Mesodermal cell (in vitro differentiated cells): ENCODE results near the gene CRK.

ENCODE experiments used
- H3K27ac ChIP-seq: 2 replicates; pipeline ENCODE4 v1.7.0; 2013; ENCODE audit warnings: mild to moderate bottlenecking, low read depth, low read length, moderate library complexity; ENCODE audit not compliant: severe bottlenecking
- H3K36me3 ChIP-seq: 2 replicates; pipeline ENCODE4 v1.7.1; 2013; ENCODE audit warnings: mild to moderate bottlenecking, low read length, moderate library complexity; ENCODE audit not compliant: control insufficient read depth, insufficient read depth
- H3K4me1 ChIP-seq: one replicate; pipeline ENCODE4 v1.7.1; 2013; ENCODE audit warnings: mild to moderate bottlenecking, low read length; ENCODE audit not compliant: insufficient read depth, control insufficient read depth, poor library complexity, severe bottlenecking
- H3K4me3 ChIP-seq: 2 replicates; pipeline ENCODE4 v1.7.0; 2013; ENCODE audit warnings: low read length, control low read depth, mild to moderate bottlenecking; ENCODE audit not compliant: insufficient read depth, poor library complexity, severe bottlenecking; ENCODE audit errors: extremely low read depth
- H3K9me3 ChIP-seq: 2 replicates; pipeline ENCODE4 v1.7.1; 2013; ENCODE audit warnings: mild to moderate bottlenecking, low read length, moderate library complexity; ENCODE audit not compliant: control insufficient read depth
- WGBS, 2 experiments: methylation state at CpG; one replicate each; pipeline ENCODE4 v1.1.5; 2013; ENCODE audit warnings: missing lambda C conversion rate in 2 of 2; ENCODE audit not compliant: insufficient coverage in 2 of 2; 5-methylcytosine and 5-hydroxymethylcytosine counted together

CRK gene

DNA sequence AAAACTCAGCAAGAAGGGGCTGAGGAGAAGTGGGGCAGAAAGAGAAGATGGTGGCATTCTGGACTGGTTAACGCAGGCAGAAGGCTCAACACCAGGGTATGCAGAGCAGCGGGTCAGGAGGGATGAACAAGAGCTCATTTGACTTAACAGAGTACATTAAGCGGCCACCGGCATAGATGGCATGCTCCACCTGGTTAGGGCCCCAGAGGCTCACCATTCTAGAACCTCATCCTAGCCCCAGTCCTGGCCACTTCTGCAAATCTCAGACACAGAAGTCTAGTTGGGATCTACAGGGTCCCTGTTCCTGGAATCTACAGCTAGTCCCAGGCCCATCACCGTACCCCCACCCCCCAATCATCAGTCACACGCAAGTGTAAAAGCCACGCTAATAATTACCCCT is 38.2 kb upstream of the CRK start:
- peaks cover 31% of the 10 kb centered on the region for H3K4me1 ChIP-seq
- peaks cover 21% of the 10 kb centered on the region for H3K36me3 ChIP-seq
- no peaks in the 10 kb centered on the region for H3K9me3 ChIP-seq
- WGBS, 2 experiments, result 97 to 98% methylated on average over 7 of the region's 7 CpGs
- no peak overlapping the region for H3K4me3 ChIP-seq
- H3K27ac ChIP-seq, result no peak overlapping the region

DNA sequence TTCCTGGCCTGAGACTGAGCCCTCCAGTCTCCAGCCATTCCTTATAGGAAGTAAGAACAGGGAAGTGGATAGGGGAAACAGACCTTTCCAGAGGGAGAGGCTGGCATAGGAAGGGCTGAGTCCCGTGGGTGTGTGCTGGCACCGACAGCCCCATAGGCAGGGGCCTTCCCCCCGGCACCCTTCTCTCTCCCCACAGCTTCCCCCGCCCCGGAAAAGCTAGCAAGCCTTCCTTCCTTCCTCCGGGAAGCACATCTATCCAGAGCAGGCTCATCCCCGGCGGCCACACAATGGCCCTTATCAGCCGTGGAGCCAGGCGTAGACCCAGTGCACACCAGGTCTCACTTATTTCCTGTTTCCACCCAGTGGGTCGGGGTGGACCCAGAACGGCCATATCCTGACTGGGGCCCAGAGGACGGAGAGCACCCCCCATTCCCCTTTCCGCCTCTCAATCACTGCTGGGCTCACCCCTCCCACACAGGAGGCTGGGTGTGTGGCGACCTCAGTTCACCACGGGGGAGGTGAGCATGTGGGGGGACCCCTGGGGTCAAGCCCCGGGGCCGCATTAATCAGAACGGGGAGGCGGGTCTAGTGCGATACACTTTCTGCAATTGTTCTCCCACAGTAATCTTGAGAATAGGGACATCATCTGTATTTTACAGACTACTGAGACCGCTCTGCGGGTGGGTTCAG is 37.4 kb upstream of the CRK start:
- H3K27ac ChIP-seq, result peak overlapping the region; percentile 45
- H3K36me3 ChIP-seq, result peaks cover 21% of the 10 kb centered on the region
- peaks cover 31% of the 10 kb centered on the region for H3K4me1 ChIP-seq
- no peaks in the 10 kb centered on the region for H3K9me3 ChIP-seq
- no peak overlapping the region for H3K4me3 ChIP-seq
- 83 to 100% methylated on average over 6 to 21 of the region's 23 CpGs for WGBS, 2 experiments

DNA sequence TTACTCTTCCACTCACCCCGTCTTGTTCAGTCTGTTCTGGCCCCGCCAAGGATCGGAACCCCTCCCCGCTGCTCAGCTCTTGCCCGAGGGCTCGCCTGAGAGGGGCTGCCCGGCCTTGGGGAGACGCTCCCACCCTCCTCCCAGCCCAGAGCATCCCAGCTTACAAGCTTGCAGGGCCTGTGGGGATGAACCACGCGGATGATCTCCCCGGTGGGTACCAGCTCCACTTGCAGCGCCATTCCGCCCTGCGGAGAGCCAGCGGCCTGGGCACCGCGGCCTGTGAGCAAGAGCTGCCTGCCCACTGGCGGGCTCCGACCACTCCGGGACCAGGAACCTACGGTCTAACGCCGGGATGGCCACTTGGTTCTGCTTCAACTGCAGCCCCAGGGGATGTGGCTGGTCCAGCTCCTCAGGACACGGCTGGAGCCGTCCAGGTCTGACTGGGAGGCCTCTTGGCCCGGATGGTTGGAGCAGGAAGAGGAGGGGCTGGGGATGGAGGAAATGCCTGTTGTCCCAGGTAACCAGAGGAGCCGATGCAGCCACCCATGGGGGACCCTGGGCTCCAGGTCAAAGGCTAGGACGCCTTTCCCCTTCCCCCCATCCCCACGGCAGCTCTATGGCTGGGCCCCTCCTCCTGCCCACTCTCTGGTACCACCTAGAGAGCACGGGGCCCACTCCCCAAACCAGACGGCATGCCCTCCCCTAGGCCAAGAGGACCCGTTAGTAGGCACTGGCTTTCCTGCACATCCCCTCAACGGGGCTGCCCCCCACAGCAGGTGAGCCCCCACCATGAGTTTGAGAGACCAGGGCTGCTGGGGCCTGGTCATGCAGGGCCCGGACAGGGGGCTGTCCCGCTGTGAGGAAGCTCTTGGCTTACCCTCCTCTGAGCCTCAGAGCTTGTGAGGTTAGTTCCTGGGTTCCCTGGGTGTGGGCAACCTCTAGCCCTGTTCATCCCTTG is 36.5 kb upstream of the CRK start, which contains the start of gene MYO1C:
MYO1C (minus strand) TSS at position 438 of the 958 bp plus-strand sequence; CDS start at position 239, 199 bp downstream.
- 54 to 59% methylated on average over 27 to 34 of the region's 35 CpGs for WGBS, 2 experiments
- H3K9me3 ChIP-seq, result no peaks in the 10 kb centered on the region
- peaks cover 16% of the 10 kb centered on the region for H3K36me3 ChIP-seq
- H3K27ac ChIP-seq, result peak within 1 kb of the TSS; percentile 57
- peaks cover 31% of the 10 kb centered on the region for H3K4me1 ChIP-seq
- H3K4me3 ChIP-seq, result peak within 1 kb of the TSS; percentile 58

DNA sequence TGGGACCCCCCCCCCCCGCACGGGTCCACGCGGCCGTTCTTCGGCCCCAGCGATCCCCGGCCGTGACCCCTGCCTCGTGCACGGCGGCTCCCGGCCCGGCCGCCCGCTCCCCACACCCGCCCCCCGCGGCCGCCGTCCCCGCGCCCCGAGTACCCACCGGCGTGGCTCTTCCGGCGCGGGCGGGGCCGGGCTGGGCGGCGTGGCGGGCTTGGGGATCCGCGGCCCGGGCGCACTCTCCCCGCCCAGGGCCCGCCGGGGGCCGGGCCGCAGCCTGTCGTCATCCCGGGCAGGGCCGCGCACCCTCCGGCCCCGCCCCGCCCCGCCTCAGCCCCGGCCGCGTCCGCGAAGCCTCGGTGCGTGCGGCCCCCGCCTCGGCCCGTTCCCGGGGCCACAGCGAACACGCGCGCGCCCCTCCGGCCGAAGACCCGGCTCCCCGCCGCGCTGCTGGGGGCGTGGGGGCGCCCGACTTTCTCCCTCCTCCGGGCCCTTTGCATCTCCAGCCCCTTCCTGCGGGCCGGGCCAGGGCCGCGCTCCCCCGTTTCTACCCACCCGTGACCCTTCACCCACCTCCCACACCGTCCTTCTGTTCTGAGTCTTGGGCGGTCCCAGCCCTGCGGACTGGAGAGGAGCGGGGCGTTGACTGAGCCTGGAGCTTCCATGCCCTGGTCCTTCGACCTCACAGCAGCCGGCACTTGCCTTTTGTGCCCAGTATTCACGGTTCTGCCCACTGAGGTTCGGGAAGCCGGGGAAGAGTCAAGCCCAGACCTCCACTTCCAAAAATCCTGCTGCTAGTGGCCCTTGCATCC is 35.6 kb upstream of the CRK start:
- H3K9me3 ChIP-seq, result no peaks in the 10 kb centered on the region
- peaks cover 14% of the 10 kb centered on the region for H3K36me3 ChIP-seq
- peaks cover 31% of the 10 kb centered on the region for H3K4me1 ChIP-seq
- peak overlapping the region; percentile 66 for H3K4me3 ChIP-seq
- WGBS, 2 experiments, result 2% methylated on average over 55 to 89 of the region's 94 CpGs
- H3K27ac ChIP-seq, result peak overlapping the region; percentile 74

DNA sequence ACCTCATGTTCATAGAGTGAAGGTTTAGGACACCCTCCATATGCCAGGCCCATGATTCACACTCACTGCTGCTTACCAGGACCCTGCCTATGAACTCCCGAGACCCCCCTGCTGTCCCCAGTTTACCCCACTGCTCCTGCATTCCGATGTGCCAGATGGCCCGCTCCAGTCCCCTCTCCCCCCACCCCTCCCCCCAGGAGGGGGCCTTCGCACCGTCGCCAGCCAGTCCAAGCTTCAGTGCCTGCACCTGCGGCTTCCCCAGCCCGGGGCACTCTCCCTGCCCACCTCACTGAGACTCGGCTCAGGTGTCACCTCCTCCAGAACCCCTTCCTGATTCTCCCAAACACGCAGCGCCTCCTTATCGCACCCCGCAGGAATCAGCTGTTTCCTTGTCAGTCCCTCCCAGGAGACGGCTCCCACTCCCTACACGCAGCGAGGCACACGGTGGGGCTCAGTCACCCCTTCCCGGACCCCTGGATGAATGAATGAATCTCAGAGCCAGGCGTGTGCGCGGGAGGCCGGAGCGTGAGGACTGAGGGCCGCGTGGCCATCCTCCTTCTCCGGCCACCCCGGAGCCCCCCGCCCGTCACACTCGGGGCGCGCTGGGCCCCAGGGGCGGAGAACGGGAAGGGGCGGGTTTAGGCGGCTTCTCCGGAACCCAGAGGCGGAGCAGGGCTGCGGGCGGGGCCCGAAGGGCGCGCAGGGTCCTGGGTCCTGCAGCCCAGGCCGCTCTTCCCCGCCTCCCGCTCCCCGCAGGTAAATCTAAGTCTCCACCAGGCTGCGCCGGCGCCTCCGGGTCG is 34.8 kb upstream of the CRK start:
- WGBS, 2 experiments, result 1 to 4% methylated on average over 35 to 48 of the region's 52 CpGs

DNA sequence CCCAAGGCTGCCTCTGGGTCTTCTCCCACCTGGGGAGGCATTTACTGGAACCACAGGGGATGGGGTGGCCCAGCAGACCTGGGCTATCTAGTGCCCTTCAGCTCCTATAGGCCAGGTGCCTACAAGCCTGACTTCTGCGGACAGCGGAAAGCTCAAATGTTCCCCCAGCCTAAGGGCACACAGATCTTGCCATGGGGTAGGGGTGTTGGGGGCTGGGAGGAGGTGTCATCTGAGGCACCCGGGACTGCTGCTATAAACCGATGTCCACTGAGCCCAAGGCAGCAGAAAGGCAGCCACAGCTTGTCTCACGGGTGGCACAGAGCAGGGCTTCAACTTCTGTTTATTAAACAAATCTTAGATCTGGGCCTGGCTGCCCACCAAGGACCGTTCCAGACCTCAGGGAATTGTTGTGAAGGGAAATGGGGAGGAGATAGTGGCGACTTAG is 32.8 kb upstream of the CRK start:
- peaks cover 39% of the 10 kb centered on the region for H3K4me1 ChIP-seq
- peaks cover 6% of the 10 kb centered on the region for H3K36me3 ChIP-seq
- peak overlapping the region; percentile 98 for H3K27ac ChIP-seq
- no peaks in the 10 kb centered on the region for H3K9me3 ChIP-seq
- H3K4me3 ChIP-seq, result peak overlapping the region; percentile 28
- 88 to 89% methylated on average over 4 to 7 of the region's 7 CpGs for WGBS, 2 experiments

More for the DNA sequence above, 34.8 kb upstream of the CRK start:
- Histone ChIP-seq H3K4me3 (peak overlapping the region; percentile 66), H3K36me3 (peaks cover 8% of the 10 kb centered on the region), H3K9me3 (no peaks in the 10 kb centered on the region), H3K27ac (peak overlapping the region; percentile 74), H3K4me1 (peaks cover 31% of the 10 kb centered on the region)

DNA sequence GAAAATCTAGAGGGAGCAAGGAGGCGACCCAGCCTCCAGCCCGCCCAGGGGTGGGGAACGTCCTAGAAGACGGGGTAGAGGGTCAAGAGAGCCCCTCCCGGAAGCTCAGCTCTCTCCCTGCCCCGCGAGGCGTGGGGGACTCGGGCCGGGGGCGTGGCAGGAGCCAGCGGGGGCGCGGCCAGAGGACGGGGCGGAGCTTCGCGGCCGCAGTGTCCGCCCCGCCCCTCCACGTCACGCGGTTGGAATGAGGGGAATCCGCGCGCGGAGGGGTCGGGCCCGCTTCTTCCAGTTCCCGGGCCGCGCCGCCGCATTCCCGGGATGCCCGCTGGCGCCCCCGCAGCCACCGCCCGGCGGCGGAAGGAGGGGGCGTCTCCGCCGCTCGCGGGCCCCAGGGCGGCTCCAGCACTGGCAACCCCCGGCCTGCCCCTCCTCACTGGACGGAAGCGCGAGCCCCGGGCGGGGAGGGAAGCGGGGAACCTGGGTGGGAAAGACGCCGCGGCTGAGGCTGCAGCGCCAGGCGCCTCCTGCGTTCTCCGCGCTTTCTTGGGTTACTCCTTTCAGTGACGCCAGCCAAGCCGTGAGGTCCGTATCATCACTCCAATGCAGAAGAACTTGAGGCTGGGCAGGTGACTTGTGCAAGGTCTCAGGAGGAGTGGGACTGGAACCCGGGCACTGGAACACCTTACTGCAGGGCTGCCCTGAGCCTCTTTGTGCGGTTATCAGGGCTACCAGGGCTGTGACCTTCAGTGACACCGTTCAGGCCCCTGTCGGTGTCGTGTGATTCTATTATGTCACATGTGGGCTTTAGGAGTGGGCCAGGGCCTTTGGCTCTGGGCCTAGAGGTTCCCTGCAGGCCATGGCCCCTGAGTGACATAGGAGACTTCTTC is 32.1 kb upstream of the CRK start:
- Histone ChIP-seq H3K9me3 (no peaks in the 10 kb centered on the region), H3K4me3 (peak overlapping the region; percentile 28), H3K36me3 (peaks cover 13% of the 10 kb centered on the region), H3K27ac (peak overlapping the region; percentile 98), H3K4me1 (peaks cover 35% of the 10 kb centered on the region)
- 5 to 6% methylated on average over 54 to 55 of the region's 72 CpGs for WGBS, 2 experiments

DNA sequence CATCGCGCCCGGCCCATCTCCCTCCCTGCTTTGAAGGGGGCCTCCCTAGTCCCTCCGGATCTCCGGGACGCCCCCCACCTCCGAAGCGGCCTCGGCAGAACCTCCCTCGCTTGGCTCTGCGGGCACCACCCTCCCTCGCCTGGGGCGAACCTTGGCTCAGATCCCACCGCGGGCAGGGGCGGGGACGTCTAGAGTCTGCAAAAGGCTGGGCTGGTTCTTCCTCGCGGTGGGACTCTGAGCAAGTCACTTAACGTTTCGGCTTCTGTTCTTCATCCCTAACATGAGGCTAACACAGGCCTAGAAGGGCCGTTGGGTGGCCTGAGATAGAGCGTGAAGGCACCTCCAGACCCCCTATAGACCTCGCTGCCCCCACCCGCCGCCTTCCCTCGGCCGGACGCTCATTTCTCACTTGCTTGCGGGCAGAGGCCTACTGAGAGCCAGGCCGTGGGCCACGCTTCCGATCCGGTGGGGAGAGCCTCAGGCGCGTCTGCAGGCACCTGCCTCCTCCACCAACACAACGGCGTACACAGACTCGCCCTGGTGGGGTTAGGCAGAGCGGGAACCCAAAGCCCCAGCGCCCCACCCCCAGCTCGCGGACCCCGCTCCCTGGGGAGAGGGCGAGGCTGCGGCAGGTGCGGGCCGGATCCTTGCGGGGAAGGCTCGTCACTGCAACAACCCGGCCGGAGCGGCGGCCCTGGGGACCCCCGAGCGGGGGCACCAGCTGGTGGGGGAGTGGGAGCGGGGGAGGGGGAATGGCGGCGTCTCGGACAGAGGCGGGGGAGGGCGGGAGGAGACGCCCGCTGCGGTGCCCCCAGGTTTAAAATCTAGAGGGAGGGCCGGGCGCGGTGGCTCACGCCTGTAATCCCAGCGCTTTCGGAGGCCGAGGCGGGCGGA is 31.0 kb upstream of the CRK start:
- Histone ChIP-seq H3K9me3 (no peaks in the 10 kb centered on the region), H3K4me3 (peak overlapping the region; percentile 28), H3K4me1 (peaks cover 30% of the 10 kb centered on the region), H3K27ac (peak overlapping the region; percentile 98), H3K36me3 (peaks cover 20% of the 10 kb centered on the region)
- 32 to 36% methylated on average over 59 to 60 of the region's 74 CpGs for WGBS, 2 experiments
